Stimulated activated CD8-positive, alpha-beta memory T cell treated with anti-CD3 and anti-CD28 coated beads, Interleukin-12 subunit alpha, Interleukin-12 subunit beta, amount 100 ng/mL, for 24 hours (primary cell): Measurements from ENCODE around the gene ZDHHC14.

Experiments used
- DNase-seq: peaks from one replicate; pipeline ENCODE4 v3.0.0-alpha.2; 2020; ENCODE audit errors: extremely low read depth

ZDHHC14 gene

GRCh38 chr6:157642736-157643135 is 261.7 kb downstream of the ZDHHC14 start:
- DNase-seq = no peak

GRCh38 chr6:157644043-157644810 is 263.2 kb downstream of the ZDHHC14 start:
- DNase-seq = no peak

GRCh38 chr6:157645201-157645795 is 264.3 kb downstream of the ZDHHC14 start:
- DNase-seq = no peak

DNA sequence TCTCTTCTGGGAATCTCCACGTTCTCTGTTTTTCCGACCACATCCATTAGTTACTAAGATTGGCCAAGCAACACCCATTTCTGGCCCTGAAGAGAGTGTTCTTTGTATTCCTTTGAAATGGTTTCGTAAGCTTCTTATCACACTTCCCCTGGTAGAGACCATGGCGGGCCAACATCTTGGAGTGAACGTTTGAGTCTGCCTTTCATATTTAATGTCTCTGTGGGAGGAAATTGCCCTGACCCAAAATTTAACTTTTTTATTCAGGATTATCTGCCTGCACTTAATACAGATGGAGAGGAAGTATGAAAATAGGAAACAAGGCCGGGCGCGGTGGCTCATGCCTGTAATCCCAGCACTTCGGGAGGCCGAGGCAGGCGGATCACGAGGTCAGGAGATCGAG is 265.0 kb downstream of the ZDHHC14 start:
- no peak for DNase-seq

GRCh38 chr6:157647261-157647915 is 266.4 kb downstream of the ZDHHC14 start:
- DNase-seq = no peak

DNA sequence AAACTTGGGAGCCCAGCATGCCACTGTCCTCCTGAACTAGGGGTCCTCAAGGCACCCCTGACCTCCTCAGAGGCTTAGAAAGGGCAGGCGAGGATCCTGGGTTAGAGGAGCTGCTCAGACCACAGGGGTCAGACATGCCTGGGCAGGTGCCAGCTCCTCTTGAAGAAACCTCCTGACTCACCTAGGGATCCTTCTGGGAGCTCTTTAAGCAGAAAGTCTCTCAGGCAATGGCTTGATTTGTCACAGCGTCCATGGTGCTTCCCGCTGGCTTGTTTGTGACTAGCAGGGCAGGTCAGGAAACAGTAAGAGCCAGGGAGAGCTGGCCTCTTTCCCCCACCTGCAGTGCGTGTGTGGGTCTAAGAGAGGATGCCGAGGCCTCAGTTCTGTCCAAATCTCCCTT is 267.6 kb downstream of the ZDHHC14 start:
- DNase-seq = no peak

DNA sequence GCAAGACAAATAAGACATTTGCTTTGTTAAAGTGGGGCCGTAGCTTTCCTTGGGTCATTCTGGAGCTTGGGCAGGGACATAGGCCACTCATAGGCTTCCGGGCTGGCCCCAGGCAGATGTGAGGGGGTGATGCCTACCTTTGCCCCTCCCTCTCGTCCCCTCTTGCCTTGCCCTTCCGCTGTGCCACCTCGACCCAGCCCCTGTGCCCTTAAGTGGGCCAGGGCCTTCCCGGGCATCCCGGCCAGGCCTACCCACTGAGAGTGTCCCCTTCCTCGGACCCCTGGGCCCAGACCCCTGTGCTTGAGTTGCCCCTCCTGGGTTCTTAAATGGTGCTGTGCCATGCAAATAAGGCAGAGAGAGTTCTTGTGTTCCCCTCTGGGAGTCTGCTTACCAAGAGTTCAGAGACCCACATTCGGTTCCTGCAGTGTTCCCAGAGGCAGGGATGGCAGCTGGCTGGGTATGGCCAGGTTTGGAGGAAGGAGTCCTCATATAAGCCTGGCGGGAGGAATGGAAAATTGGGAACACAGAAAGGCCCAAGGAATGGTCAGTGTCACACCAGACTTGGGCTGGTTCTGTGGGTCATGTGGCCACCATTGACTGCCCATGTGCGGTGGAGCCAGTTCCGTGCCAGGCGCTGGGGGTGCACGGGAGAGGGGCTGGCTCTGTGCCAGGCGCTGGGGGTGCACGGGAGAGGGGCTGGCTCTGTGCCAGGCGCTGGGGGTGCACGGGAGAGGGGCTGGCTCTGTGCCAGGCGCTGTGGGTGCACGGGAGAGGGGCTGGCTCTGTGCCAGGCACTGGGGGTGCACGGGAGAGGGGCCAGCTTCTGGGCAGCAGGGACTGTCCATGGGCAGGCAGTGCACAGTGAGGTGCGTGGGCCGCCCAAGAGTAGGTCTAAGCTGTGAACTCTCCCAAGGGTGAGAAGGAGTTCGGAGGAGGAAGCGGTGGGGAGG is 268.6 kb downstream of the ZDHHC14 start:
- no peak for DNase-seq

DNA sequence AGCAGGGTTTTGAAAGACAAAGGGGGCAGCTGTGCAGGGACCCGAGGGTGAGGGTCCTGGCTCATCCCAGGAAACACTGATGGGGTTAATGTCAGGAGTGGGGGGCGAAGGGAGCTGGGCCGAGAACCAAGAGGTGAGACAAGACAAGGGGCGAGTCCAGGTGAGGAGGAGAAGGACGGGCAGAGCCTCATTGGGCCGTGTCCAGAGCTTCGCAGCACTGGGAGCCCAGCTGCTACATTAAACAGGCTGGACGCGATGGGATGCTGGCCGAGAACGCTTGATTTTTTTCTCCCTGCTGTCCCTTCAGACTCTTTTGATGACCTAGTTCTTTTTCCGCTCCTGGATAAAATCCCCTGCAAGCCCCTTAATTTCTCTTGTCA is 269.3 kb downstream of the ZDHHC14 start:
- DNase-seq = no peak

- no peak for DNase-seq
Observed at GRCh38 chr6:157650801-157651200, 269.8 kb downstream of the ZDHHC14 start.

DNA sequence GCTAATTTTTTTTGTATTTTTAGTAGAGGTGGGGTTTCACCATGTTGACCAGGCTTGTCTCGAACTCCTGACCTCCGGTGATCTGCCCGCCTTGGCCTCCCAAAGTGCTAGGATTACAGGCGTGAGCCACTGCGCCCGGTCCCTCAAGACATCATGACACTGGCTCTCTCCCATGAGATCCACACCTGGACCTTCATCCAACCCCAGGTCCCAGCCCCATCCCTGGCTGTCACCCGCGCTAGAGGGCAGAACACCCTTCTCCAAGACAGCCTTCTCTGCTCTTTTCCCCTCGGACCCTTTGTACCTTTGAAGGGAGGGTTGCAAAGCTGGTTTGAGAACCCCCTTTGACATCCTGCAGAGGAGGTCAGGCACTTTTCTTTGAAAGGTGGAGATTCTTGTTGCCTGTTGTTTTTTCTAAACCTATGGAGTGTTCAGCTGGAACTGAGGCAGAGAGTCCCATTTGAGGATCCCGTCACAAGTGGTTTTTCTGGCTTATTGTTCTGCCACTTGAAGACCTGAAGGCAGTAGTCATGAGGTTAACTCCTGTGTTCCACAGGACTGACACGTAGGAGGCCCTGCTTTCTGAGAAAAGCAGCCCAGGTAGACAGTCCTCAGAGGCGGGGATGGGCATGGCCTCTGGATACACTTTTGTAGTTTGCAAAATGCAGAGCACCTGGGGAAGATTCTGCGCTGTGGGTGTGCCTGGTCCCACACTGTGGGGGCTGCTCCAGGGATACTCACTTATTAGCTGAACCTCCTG is 270.9 kb downstream of the ZDHHC14 start:
- DNase-seq = no peak

GRCh38 chr6:157652601-157653363 is 271.8 kb downstream of the ZDHHC14 start:
- no peak for DNase-seq

GRCh38 chr6:157653521-157653920 is 272.5 kb downstream of the ZDHHC14 start:
- no peak for DNase-seq

- DNase-seq = no peak
Observed at GRCh38 chr6:157655139-157655538, 274.1 kb downstream of the ZDHHC14 start.

- DNase-seq = no peak
Observed at GRCh38 chr6:157656437-157656997, 275.5 kb downstream of the ZDHHC14 start.

- DNase-seq = no peak
Observed at GRCh38 chr6:157657754-157658153, 276.8 kb downstream of the ZDHHC14 start.

- no peak for DNase-seq
Observed at GRCh38 chr6:157658301-157658700, 277.3 kb downstream of the ZDHHC14 start.

DNA sequence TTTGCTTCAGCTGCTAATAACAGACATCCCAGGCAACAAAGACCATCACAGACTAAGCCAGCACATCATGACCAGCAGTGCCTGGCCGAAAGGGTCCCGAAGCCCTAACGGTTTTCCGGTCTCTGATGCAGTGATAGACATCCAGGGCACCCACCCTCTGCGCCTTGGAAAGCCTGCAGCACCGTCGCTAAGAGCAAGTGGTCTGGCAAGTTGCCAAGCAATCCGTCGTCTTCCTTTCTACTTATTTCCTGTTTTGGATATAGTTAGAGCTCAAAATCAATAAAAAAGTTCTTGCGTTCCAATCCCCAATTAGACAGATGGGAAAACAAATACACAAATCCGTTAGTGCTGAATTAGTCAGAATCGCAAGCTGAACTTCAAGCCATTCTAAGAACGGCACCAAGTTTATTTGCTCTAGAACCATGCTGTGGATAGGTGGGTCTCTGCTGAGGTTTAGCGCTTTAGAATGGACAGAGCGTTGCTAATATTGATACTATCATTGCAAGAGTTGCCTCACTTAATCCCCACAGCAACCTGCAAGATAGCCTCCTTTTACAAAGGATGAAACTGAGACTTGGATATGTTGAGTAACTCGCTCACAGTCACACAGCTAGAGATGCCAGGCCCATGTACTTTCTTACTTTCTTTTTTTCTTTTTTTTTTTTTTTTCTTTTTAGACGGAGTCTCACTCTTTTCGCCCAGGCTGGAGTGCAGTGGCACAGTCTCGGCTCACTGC is 278.7 kb downstream of the ZDHHC14 start:
- no peak for DNase-seq

- DNase-seq = no peak
Observed at GRCh38 chr6:157660414-157660813, 279.4 kb downstream of the ZDHHC14 start.

DNA sequence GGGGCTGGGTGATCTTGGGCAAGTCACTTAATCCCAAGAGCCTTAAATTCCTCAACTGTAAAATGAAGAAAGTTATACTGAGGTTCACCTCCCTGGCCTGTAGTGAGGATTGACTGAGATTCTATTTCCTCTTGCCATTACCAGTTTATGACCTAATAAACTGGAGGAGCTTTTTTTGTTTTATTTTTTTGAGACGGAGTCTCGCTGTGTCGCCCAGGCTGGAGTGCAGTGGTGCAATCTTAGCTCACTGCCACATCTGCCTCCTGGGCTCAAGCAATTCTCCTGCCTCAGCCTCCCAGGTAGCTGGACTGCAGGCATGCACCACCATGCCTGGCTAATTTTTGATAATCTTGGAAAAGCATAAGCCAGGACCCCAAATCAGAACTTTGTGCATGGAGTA is 280.7 kb downstream of the ZDHHC14 start:
- DNase-seq = no peak
